K562 (cell line): ENCODE results near the gene TRIM27. TPM values are rescaled to one million over a fixed set of nuclear protein-coding genes. Genes with fewer than 3 reads are reported as not detected.
A peak's percentile ranks its signal among the peaks of the same experiment; 100 is the strongest.

Source experiments
- CBFA2T2 ChIP-seq: fragments of 450-650 bp; conservative IDR thresholded peaks from 2 replicates; pipeline ENCODE4 v1.6.1; 2017; ENCODE audit warnings: mild to moderate bottlenecking
- EZH2 ChIP-seq: IDR thresholded peaks from 2 replicates; pipeline ENCODE4 v1.6.1; 2012; ENCODE audit warnings: low read depth, mild to moderate bottlenecking, inconsistent platforms, low read length, borderline replicate concordance
- FOXA1 ChIP-seq: fragments of 450-650 bp; IDR thresholded peaks from 2 replicates; pipeline ENCODE4 v1.6.1; 2016; ENCODE audit warnings: mild to moderate bottlenecking, borderline replicate concordance
- FUS ChIP-seq: fragments of 200-400 bp; formaldehyde crosslinking; optimal IDR thresholded peaks from 2 replicates; pipeline ENCODE3; 2017; ENCODE audit warnings: low read depth, low read length
- IFI16 ChIP-seq: fragments of 250-450 bp; sonication (Bioruptor Pico); IDR thresholded peaks from 2 replicates; pipeline ENCODE4 v2.1.2; 2022; ENCODE audit warnings: mild to moderate bottlenecking, inconsistent platforms
- MYNN ChIP-seq, 2 experiments: sonication (generic); formaldehyde crosslinking in 1 of 2; IDR thresholded peaks; 2 replicates each; pipeline versions ENCODE4 v1.5.0 to v1.6.1; 2016 to 2020; ENCODE audit warnings: antibody characterized with exemption in 1 of 2, missing genetic modification reagents in 1 of 2
- NR4A1 ChIP-seq, 2 experiments: fragments of 250-450 bp in 1 of 2; fragments of 450-650 bp in 1 of 2; sonication (Bioruptor Pico) in 1 of 2; IDR thresholded peaks; 2 replicates each; pipeline versions ENCODE4 v1.4.0 to v1.6.1; 2016 to 2020; ENCODE audit warnings: mild to moderate bottlenecking in 2 of 2, missing compliant biosample characterization in 1 of 2, missing genetic modification characterization in 1 of 2, moderate library complexity in 1 of 2
- NUFIP1 ChIP-seq: fragments of 450-650 bp; IDR thresholded peaks from 2 replicates; pipeline ENCODE4 v1.6.1; 2018; ENCODE audit not compliant: partially characterized antibody
- POLR2A ChIP-seq: fragments of 450-650 bp; conservative IDR thresholded peaks from 2 replicates; pipeline ENCODE4 v1.6.1; 2016
- PTBP1 ChIP-seq: fragments of 200-400 bp; formaldehyde crosslinking; IDR thresholded peaks from 2 replicates; pipeline ENCODE4 v1.6.1; 2017; ENCODE audit warnings: low read depth, low read length
- PTRF ChIP-seq: fragments of 450-650 bp; IDR thresholded peaks from 2 replicates; pipeline ENCODE4 v1.6.1; 2016; ENCODE audit warnings: mild to moderate bottlenecking, missing genetic modification characterization, missing compliant biosample characterization
- SIN3B ChIP-seq: fragments of 450-650 bp; IDR thresholded peaks from 2 replicates; pipeline ENCODE4 v1.6.1; 2017; ENCODE audit warnings: low read depth, mild to moderate bottlenecking, moderate library complexity
- SNIP1 ChIP-seq: fragments of 450-650 bp; IDR thresholded peaks from 2 replicates; pipeline ENCODE4 v1.7.1; 2017; ENCODE audit warnings: low read depth, mild to moderate bottlenecking
- STAT5A ChIP-seq: IDR thresholded peaks from 2 replicates; pipeline ENCODE4 v1.6.1; 2012; ENCODE audit warnings: low read length, inconsistent platforms, borderline replicate concordance
- ZBTB7A ChIP-seq: IDR thresholded peaks from 2 replicates; pipeline ENCODE4 v1.6.1; 2011; ENCODE audit warnings: low read depth, mild to moderate bottlenecking, low read length, moderate library complexity, borderline replicate concordance; ENCODE audit not compliant: control insufficient read depth
- ZNF263 ChIP-seq: sonication (generic); formaldehyde crosslinking; IDR thresholded peaks from 2 replicates; pipeline ENCODE4 v1.8.0; 2022; ENCODE audit warnings: mild to moderate bottlenecking, missing genetic modification reagents, borderline replicate concordance
- ZNF695 ChIP-seq: fragments of 450-650 bp; formaldehyde crosslinking; IDR thresholded peaks from 2 replicates; pipeline ENCODE4 v1.4.0; 2020; ENCODE audit warnings: mild to moderate bottlenecking, moderate library complexity
- ZNF764 ChIP-seq: fragments of 250-450 bp; sonication (Bioruptor Pico); IDR thresholded peaks from 2 replicates; pipeline ENCODE4 v1.4.0; 2020; ENCODE audit warnings: low read depth, mild to moderate bottlenecking, moderate library complexity
- polyA plus RNA-seq, 8 experiments: library from polyadenylated mRNA; depleted of rRNA in 4 of 8; stranded (reverse) in 5 of 8; unstranded in 3 of 8; fragments of >200 nt; fragmentation: Nextera tagmentation in 2 of 8; fragmentation: Illumina TruSeq in 1 of 8; extraction: Ambion mirVana in 2 of 8; extraction: Trizol in 1 of 8; gene quantifications; 2 replicates each; pipeline versions ENCODE4 v1.2.1 to v1.2.3, GENCODE V29; 2011 to 2014; ENCODE audit warnings: inconsistent platforms in 1 of 8, missing spikeins in 1 of 8
- total RNA-seq, 7 experiments: library from RNA; depleted of rRNA in 6 of 7; stranded (reverse); fragments of >200 nt in 6 of 7; fragmentation: Illumina TruSeq in 2 of 7; extraction: Trizol in 2 of 7; gene quantifications; 2 replicates each; pipeline versions ENCODE4 v1.2.1 to v1.2.3, GENCODE V29; 2011 to 2021; ENCODE audit warnings: low replicate concordance in 1 of 7
- TF ChIP-seq, protein P1 (sequence below): fragments of 250-450 bp; sonication (Bioruptor Pico); IDR thresholded peaks from 2 replicates; pipeline ENCODE4 v1.9.0; 2021; ENCODE audit warnings: mild to moderate bottlenecking, inconsistent platforms
- TF ChIP-seq, protein P2 (sequence below): fragments of 250-450 bp; sonication (Bioruptor Pico); IDR thresholded peaks from 2 replicates; pipeline ENCODE4 v1.8.0; 2022; ENCODE audit warnings: moderate library complexity, mild to moderate bottlenecking, inconsistent platforms
- TF ChIP-seq, protein P3 (sequence below): fragments of 200-800 bp; sonication (Bioruptor generic); IDR thresholded peaks from 2 replicates; pipeline ENCODE4 v1.6.1; 2017; ENCODE audit warnings: missing genetic modification characterization, missing compliant biosample characterization
- TF ChIP-seq, protein P4 (sequence below): fragments of 250-450 bp; sonication (Bioruptor Pico); IDR thresholded peaks from 2 replicates; pipeline ENCODE4 v1.8.0; 2021; ENCODE audit warnings: mild to moderate bottlenecking, moderate library complexity

TRIM27 gene
- total and polyA plus RNA-seq, 9 of the 15 experiments (the other 6 are each of a cell fraction or from before 2014, with no cell fraction given), result 37.7 to 235 (median 122) TPM

DNA sequence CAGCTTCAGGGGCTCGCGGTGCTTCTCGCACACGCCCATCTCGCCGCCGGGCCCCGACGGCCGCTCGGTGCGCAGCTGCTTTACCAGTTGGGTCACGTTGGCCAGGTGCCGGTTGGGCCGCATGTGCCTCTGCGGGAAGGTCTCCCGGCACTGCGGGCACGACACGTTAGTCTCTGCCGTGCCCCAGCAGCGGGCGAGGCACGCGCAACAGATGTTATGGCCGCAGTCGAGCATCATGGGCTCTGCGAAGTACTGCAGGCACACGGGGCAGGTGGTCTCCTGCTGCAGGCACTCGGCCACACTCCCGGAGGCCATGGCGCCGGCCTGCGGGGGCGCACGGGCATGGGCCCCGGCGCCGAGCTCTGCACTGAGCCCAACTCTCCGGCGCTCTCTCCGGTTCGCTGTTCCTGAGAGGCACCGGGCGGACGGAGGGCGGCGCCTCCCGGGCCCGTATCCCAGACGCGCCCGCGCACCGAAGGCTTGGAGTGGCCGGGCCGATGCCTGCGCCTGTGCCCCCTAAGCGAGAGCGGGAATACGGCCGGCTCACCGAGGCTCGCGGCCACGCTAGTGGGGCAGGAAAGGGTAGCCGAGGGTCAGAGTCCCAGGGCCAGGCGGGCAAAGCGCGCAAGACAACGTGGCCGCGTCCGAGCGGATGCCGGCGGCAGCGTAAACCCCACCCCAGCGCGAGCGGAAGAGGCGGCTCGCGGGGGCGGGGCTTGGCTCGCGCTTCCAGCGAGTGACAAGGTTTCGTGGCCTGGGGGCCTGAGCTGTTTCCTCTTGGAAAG, at the start of gene TRIM27 (continued):
- TF ChIP-seq, protein P1, sequence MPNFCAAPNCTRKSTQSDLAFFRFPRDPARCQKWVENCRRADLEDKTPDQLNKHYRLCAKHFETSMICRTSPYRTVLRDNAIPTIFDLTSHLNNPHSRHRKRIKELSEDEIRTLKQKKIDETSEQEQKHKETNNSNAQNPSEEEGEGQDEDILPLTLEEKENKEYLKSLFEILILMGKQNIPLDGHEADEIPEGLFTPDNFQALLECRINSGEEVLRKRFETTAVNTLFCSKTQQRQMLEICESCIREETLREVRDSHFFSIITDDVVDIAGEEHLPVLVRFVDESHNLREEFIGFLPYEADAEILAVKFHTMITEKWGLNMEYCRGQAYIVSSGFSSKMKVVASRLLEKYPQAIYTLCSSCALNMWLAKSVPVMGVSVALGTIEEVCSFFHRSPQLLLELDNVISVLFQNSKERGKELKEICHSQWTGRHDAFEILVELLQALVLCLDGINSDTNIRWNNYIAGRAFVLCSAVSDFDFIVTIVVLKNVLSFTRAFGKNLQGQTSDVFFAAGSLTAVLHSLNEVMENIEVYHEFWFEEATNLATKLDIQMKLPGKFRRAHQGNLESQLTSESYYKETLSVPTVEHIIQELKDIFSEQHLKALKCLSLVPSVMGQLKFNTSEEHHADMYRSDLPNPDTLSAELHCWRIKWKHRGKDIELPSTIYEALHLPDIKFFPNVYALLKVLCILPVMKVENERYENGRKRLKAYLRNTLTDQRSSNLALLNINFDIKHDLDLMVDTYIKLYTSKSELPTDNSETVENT (CRISPR knock-in tag), result peak; percentile 90
- no peak for TF ChIP-seq FUS
- peak; percentile 21; the same call in 1 of the 2 replicates for TF ChIP-seq ZNF263 (CRISPR knock-in tag)
- no peak for TF ChIP-seq EZH2
- TF ChIP-seq ZNF764 (CRISPR knock-in tag), result no peak
- no peak for TF ChIP-seq CBFA2T2
- TF ChIP-seq SNIP1, result no peak
- no peak for TF ChIP-seq PTRF
- peak; percentile 98 for TF ChIP-seq POLR2A
- TF ChIP-seq, protein P2, sequence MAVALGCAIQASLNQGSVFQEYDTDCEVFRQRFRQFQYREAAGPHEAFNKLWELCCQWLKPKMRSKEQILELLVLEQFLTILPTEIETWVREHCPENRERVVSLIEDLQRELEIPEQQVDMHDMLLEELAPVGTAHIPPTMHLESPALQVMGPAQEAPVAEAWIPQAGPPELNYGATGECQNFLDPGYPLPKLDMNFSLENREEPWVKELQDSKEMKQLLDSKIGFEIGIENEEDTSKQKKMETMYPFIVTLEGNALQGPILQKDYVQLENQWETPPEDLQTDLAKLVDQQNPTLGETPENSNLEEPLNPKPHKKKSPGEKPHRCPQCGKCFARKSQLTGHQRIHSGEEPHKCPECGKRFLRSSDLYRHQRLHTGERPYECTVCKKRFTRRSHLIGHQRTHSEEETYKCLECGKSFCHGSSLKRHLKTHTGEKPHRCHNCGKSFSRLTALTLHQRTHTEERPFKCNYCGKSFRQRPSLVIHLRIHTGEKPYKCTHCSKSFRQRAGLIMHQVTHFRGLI (CRISPR knock-in tag), result no peak
- peak; percentile 72; the same call in 1 of the 2 replicates for TF ChIP-seq ZBTB7A
- TF ChIP-seq IFI16, result no peak
- TF ChIP-seq PTBP1, result no peak
- TF ChIP-seq, protein P3, sequence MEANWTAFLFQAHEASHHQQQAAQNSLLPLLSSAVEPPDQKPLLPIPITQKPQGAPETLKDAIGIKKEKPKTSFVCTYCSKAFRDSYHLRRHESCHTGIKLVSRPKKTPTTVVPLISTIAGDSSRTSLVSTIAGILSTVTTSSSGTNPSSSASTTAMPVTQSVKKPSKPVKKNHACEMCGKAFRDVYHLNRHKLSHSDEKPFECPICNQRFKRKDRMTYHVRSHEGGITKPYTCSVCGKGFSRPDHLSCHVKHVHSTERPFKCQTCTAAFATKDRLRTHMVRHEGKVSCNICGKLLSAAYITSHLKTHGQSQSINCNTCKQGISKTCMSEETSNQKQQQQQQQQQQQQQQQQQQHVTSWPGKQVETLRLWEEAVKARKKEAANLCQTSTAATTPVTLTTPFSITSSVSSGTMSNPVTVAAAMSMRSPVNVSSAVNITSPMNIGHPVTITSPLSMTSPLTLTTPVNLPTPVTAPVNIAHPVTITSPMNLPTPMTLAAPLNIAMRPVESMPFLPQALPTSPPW (CRISPR knock-in tag), result peak; percentile 78
- TF ChIP-seq STAT5A, result no peak
- peak; percentile 78 for TF ChIP-seq SIN3B
- TF ChIP-seq MYNN (IDR thresholded peaks at IDR 0.05), result peak; percentile 17; the same call in 1 of the 2 replicates
- no peak for TF ChIP-seq MYNN (CRISPR knock-in tag; IDR thresholded peaks at IDR 0.05)
- TF ChIP-seq NUFIP1, result no peak
- no peak for TF ChIP-seq FOXA1
- TF ChIP-seq ZNF695 (CRISPR knock-in tag), result no peak
- TF ChIP-seq, protein P4, sequence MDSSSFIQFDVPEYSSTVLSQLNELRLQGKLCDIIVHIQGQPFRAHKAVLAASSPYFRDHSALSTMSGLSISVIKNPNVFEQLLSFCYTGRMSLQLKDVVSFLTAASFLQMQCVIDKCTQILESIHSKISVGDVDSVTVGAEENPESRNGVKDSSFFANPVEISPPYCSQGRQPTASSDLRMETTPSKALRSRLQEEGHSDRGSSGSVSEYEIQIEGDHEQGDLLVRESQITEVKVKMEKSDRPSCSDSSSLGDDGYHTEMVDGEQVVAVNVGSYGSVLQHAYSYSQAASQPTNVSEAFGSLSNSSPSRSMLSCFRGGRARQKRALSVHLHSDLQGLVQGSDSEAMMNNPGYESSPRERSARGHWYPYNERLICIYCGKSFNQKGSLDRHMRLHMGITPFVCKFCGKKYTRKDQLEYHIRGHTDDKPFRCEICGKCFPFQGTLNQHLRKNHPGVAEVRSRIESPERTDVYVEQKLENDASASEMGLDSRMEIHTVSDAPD, result no peak
- no peak for TF ChIP-seq NR4A1 (CRISPR knock-in tag; IDR thresholded peaks at IDR 0.05)
- no peak for TF ChIP-seq NR4A1 (tag; IDR thresholded peaks at IDR 0.05)
